AG10803 (cell line): ENCODE data around the gene PCARE.
A peak's percentile ranks its signal among the peaks of the same experiment; 100 is the strongest.

Experiments used
- DNase-seq: peaks from one replicate; pipeline ENCODE4 v3.0.0; 2010; ENCODE audit warnings: low read depth
- H3K4me3 ChIP-seq: 2 replicates; pipeline ENCODE4 v1.5.1; 2011; ENCODE audit warnings: mild to moderate bottlenecking, low read length, control low read depth
- CTCF ChIP-seq: conservative IDR thresholded peaks from 2 replicates; pipeline ENCODE4 v1.5.1; 2011; ENCODE audit warnings: mild to moderate bottlenecking, low read length, control low read depth, inconsistent platforms

Gene PCARE

GRCh38 chr2:29114946-29115609 lies 40.8 kb upstream of the PCARE start, which contains the start of gene CLIP4:
CLIP4 (plus strand) TSS chr2:29115415; CDS start chr2:29121389, 5,974 bp downstream.
- peak within 1 kb of the TSS; percentile 83 for H3K4me3 ChIP-seq
- peak; percentile 59 for DNase-seq
- TF ChIP-seq CTCF: no peak

GRCh38 chr2:29114586-29114945 lies 40.2 kb upstream of the PCARE start:
- DNase-seq: no peak
- no peak for TF ChIP-seq CTCF
- H3K4me3 ChIP-seq: peak overlapping the region; percentile 83

GRCh38 chr2:29113891-29114321 lies 39.6 kb upstream of the PCARE start:
- DNase-seq: peak; percentile 86
- TF ChIP-seq CTCF: no peak

GRCh38 chr2:29113027-29113686 lies 38.8 kb upstream of the PCARE start:
- DNase-seq: peak; percentile 10
- no peak overlapping the region for H3K4me3 ChIP-seq
- no peak for TF ChIP-seq CTCF

More at GRCh38 chr2:29113891-29114321, 39.6 kb upstream of the PCARE start:
- H3K4me3 ChIP-seq: no peak overlapping the region

- H3K4me3 ChIP-seq: no peak overlapping the region
- no peak for TF ChIP-seq CTCF
- no peak for DNase-seq
These were observed 38.1 kb upstream of the PCARE start for GRCh38 chr2:29112379-29112778.

GRCh38 chr2:29110916-29111535 lies 36.7 kb upstream of the PCARE start:
- DNase-seq: no peak
- TF ChIP-seq CTCF: no peak
- no peak overlapping the region for H3K4me3 ChIP-seq
